ENCODE measurements around the gene PARP9.
"Not testable (repeated sequence)": the region's sequence is repeated elsewhere in the genome, so short reads cannot be mapped to it uniquely, and the experiment has no call there.

The PARP9 gene

DNA sequence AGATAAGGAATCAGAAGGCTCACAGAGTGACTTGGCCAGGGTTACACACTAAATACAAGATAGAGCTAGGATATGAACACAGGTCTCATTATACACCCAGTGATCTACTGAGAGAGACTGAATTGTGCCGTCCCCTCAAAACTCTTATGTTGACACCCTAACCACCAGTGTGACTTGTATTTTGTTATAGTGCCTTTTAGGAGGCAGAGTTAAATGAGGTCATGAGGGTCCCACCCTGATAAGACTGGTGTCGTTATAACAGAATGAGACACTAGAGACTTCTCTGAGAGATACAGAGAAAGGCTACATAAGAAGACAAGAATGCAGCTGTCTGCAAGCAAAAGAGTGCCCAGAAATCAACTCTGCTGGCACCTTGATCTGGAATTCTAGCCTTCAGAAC is 62.0 kb downstream of the PARP9 start:
- peaks cover 57% of the 10 kb centered on the region for H4K20me1 ChIP-seq (ENCODE audit: insufficient read depth, low read length)
- H3K27me3 ChIP-seq (ENCODE audit: low read depth, low read length), result no peaks in the 10 kb centered on the region
- TF ChIP-seq, protein P1, sequence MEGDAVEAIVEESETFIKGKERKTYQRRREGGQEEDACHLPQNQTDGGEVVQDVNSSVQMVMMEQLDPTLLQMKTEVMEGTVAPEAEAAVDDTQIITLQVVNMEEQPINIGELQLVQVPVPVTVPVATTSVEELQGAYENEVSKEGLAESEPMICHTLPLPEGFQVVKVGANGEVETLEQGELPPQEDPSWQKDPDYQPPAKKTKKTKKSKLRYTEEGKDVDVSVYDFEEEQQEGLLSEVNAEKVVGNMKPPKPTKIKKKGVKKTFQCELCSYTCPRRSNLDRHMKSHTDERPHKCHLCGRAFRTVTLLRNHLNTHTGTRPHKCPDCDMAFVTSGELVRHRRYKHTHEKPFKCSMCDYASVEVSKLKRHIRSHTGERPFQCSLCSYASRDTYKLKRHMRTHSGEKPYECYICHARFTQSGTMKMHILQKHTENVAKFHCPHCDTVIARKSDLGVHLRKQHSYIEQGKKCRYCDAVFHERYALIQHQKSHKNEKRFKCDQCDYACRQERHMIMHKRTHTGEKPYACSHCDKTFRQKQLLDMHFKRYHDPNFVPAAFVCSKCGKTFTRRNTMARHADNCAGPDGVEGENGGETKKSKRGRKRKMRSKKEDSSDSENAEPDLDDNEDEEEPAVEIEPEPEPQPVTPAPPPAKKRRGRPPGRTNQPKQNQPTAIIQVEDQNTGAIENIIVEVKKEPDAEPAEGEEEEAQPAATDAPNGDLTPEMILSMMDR (IDR thresholded peaks at IDR 0.05; ENCODE audit: low read depth, low read length), result no peak
- no peak for TF ChIP-seq EZH2phosphoT487 (IDR thresholded peaks at IDR 0.05; ENCODE audit: low read depth)
- H3K36me3 ChIP-seq (replicated peaks; ENCODE audit: low read depth, low read length), result peaks cover 4% of the 10 kb centered on the region
- H3K9me3 ChIP-seq (ENCODE audit: insufficient read depth, low read length), result no peaks in the 10 kb centered on the region
- H2AFZ ChIP-seq (ENCODE audit: low read depth, low read length), result no peak overlapping the region
- no peak overlapping the region for H3K9ac ChIP-seq (ENCODE audit: low read length)
- H3K4me1 ChIP-seq (ENCODE audit: low read length), result peaks cover 12% of the 10 kb centered on the region
- H3K4me3 ChIP-seq (ENCODE audit: low read length), result no peak overlapping the region
- no peak overlapping the region for H3K27ac ChIP-seq (ENCODE audit: low read length)
- H3K79me2 ChIP-seq (ENCODE audit: low read length), result peaks cover 88% of the 10 kb centered on the region
- H3K4me2 ChIP-seq (ENCODE audit: low read length), result no peak overlapping the region

- not testable (repeated sequence) for H3K4me2 ChIP-seq (ENCODE audit: low read length); H3K27ac ChIP-seq (ENCODE audit: low read length); H3K27me3 ChIP-seq (ENCODE audit: low read depth, low read length); H3K9ac ChIP-seq (ENCODE audit: low read length); H3K4me3 ChIP-seq (ENCODE audit: low read length); H3K36me3 ChIP-seq (replicated peaks; ENCODE audit: low read depth, low read length); H2AFZ ChIP-seq (ENCODE audit: low read depth, low read length); H3K9me3 ChIP-seq (ENCODE audit: insufficient read depth, low read length)
- Histone ChIP-seq H3K79me2 (ENCODE audit: low read length) (peaks cover 84% of the 10 kb centered on the region), H4K20me1 (ENCODE audit: insufficient read depth, low read length) (peaks cover 55% of the 10 kb centered on the region), H3K4me1 (ENCODE audit: low read length) (peaks cover 12% of the 10 kb centered on the region)
Measured at GRCh38 chr3:122500964-122501363, 63.1 kb downstream of the PARP9 start.

DNA sequence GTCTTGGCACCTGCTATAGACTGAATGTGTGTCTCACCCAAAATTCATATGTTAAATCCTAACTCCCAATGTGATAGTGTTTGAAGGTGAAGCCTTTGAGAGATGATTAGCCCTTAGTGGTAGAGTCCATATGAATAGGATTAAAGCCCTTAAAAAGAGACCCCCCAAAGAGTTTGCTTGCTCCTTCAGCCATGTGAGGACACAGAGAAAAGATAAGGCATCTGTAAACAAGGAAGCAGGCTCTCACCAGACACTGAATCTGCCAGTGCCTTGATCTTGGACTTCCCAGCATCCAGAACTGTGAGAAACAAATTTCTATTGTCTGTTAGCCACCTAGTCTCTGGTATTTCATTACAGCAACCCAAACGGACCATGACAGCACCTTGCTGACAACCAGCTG is 65.9 kb downstream of the PARP9 start:
- no peak overlapping the region for H2AFZ ChIP-seq (ENCODE audit: low read depth, low read length)
- H3K4me3 ChIP-seq (ENCODE audit: low read length), result no peak overlapping the region
- no peak for TF ChIP-seq EZH2phosphoT487 (IDR thresholded peaks at IDR 0.05; ENCODE audit: low read depth)
- TF ChIP-seq, protein P1 (IDR thresholded peaks at IDR 0.05; ENCODE audit: low read depth, low read length), result no peak
- peaks cover 12% of the 10 kb centered on the region for H3K4me1 ChIP-seq (ENCODE audit: low read length)
- H3K79me2 ChIP-seq (ENCODE audit: low read length), result peaks cover 56% of the 10 kb centered on the region
- H3K9ac ChIP-seq (ENCODE audit: low read length), result no peak overlapping the region
- H3K27ac ChIP-seq (ENCODE audit: low read length), result no peak overlapping the region
- peaks cover 33% of the 10 kb centered on the region for H4K20me1 ChIP-seq (ENCODE audit: insufficient read depth, low read length)
- no peaks in the 10 kb centered on the region for H3K27me3 ChIP-seq (ENCODE audit: low read depth, low read length)
- peaks cover 12% of the 10 kb centered on the region for H3K36me3 ChIP-seq (replicated peaks; ENCODE audit: low read depth, low read length)
- H3K9me3 ChIP-seq (ENCODE audit: insufficient read depth, low read length), result no peaks in the 10 kb centered on the region
- 0 out of 2 replicates have a peak overlapping the region, but pooled peaks have one; percentile 7 for H3K4me2 ChIP-seq (ENCODE audit: low read length)

GRCh38 chr3:122497425-122497824 is 66.7 kb downstream of the PARP9 start:
- Histone ChIP-seq H4K20me1 (ENCODE audit: insufficient read depth, low read length) (peaks cover 28% of the 10 kb centered on the region), H3K4me3 (ENCODE audit: low read length) (no peak overlapping the region), H3K27ac (ENCODE audit: low read length) (no peak overlapping the region), H2AFZ (ENCODE audit: low read depth, low read length) (no peak overlapping the region), H3K4me2 (ENCODE audit: low read length) (0 out of 2 replicates have a peak overlapping the region, but pooled peaks have one; percentile 7), H3K27me3 (ENCODE audit: low read depth, low read length) (no peaks in the 10 kb centered on the region), H3K79me2 (ENCODE audit: low read length) (peaks cover 49% of the 10 kb centered on the region), H3K9me3 (ENCODE audit: insufficient read depth, low read length) (no peaks in the 10 kb centered on the region), H3K36me3 (replicated peaks; ENCODE audit: low read depth, low read length) (peaks cover 12% of the 10 kb centered on the region), H3K9ac (ENCODE audit: low read length) (no peak overlapping the region), H3K4me1 (ENCODE audit: low read length) (peaks cover 12% of the 10 kb centered on the region)
- TF ChIP-seq, protein P1 (IDR thresholded peaks at IDR 0.05; ENCODE audit: low read depth, low read length), result no peak
- TF ChIP-seq EZH2phosphoT487 (IDR thresholded peaks at IDR 0.05; ENCODE audit: low read depth), result no peak

DNA sequence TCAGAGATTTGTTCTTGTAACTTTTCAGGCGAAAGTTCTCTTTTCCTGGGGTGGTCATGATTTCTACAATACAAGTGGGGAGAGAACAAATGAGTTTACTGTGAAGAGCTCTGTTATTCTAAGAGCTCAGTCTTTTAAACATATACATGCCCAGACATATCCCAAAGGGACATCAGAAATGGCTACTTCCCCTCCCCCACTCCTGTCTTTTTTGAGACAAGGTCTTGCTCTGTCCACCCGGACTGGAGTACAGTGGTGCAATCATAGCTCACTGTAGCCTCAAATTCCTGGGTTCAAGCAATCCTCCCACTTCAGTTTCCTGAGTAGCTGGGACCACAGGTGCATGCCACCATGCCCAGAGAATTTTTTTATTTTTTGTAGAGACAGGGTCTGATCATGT is 67.6 kb downstream of the PARP9 start:
- peaks cover 20% of the 10 kb centered on the region for H4K20me1 ChIP-seq (ENCODE audit: insufficient read depth, low read length)
- H2AFZ ChIP-seq (ENCODE audit: low read depth, low read length), result no peak overlapping the region
- H3K79me2 ChIP-seq (ENCODE audit: low read length), result peaks cover 40% of the 10 kb centered on the region
- no peak overlapping the region for H3K27ac ChIP-seq (ENCODE audit: low read length)
- TF ChIP-seq EZH2phosphoT487 (IDR thresholded peaks at IDR 0.05; ENCODE audit: low read depth), result no peak
- TF ChIP-seq, protein P1 (IDR thresholded peaks at IDR 0.05; ENCODE audit: low read depth, low read length), result no peak
- H3K4me3 ChIP-seq (ENCODE audit: low read length), result no peak overlapping the region
- H3K9me3 ChIP-seq (ENCODE audit: insufficient read depth, low read length), result no peaks in the 10 kb centered on the region
- no peak overlapping the region for H3K4me2 ChIP-seq (ENCODE audit: low read length)
- no peak overlapping the region for H3K9ac ChIP-seq (ENCODE audit: low read length)
- H3K36me3 ChIP-seq (replicated peaks; ENCODE audit: low read depth, low read length), result peaks cover 14% of the 10 kb centered on the region
- H3K4me1 ChIP-seq (ENCODE audit: low read length), result peaks cover 12% of the 10 kb centered on the region
- no peaks in the 10 kb centered on the region for H3K27me3 ChIP-seq (ENCODE audit: low read depth, low read length)

Data from OCI-LY3 (cell line).